GM19351 (cell line): ENCODE measurements around the gene HSFX2.
"Not testable (repeated sequence)": the region's sequence is repeated elsewhere in the genome, so short reads cannot be mapped to it uniquely, and the experiment has no call there.

ENCODE experiments used
- ATAC-seq: cut with Tn5 transposase; IDR thresholded peaks from one replicate; pipeline ENCODE4 v1.9.1; 2021; ENCODE audit warnings: mild to moderate bottlenecking, moderate library complexity; ENCODE audit not compliant: unreplicated experiment

The HSFX2 gene

GRCh38 chrX:149595943-149596342, 829 bp upstream of the HSFX2 start:
- ATAC-seq: not testable (repeated sequence)

DNA sequence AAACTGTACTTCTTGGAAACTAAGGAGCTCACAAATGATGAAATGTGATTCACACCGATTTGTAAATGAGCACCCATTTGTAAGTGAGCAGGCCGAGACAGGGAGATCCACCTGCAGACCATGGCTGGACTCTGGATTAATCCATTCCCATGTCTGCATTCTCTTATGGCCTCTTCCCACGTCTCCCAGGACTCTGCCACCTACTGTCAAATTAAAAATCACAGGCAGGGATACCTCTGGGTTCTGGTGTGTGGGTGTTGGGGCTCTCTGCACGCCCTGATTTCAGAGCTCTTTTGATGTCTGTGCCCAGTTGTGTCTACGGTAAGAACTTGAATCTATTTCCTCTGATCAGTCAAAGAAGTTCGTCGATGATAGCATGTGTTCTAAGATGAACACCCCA, 4.1 kb downstream of the HSFX2 start:
- not testable (repeated sequence) for ATAC-seq

DNA sequence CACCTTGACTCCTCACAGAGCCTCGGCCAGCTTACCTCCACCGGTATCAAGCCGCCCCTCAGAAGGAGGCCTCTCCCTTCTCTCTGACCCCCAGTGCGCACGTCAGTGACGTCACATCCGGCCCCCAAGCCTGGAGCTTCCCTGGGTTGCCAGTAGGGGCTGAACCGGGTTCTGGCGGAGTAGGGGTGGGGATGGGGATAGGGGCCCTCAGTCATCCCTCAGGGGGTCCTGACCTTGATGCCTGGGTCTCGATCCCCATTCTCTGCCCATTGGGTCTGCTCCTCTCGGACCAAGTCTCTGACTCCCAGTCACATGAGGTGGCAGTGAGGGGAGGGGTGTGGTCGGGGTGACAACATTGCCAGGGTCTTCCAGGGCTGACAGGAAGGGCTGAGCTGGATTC, 7.8 kb downstream of the HSFX2 start, which contains the start of gene MAGEA9B:
Gene MAGEA9B (minus strand): TSS at position 101 of the 400 bp plus-strand sequence. CDS start 4,280 bp downstream, outside the sequence.
- ATAC-seq: not testable (repeated sequence)

- ATAC-seq: not testable (repeated sequence)
Measured at GRCh38 chrX:149585631-149586030, 9.5 kb downstream of the HSFX2 start.

DNA sequence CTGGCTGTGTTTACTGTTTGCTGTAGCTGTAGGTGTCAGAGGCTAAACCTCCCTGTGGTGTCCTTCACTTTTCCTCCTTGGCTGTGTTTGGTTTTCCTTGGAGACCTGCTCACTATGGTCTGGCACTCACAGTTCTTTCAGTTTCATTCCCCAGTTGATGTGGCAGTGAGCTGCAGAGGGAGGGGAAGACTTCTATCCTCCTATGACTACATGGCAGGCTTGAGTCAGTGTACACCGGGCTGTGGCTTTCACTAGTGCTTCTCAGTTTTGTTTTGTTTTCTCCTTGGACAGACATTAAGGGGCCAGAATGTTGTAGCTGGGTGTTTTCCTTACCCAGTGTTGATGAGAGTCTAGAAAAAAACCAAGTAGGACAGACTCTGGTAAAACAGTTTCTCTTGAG, 21.7 kb downstream of the HSFX2 start:
- peak; percentile 99 for ATAC-seq

GRCh38 chrX:149572743-149573142, 22.4 kb downstream of the HSFX2 start:
- no peak for ATAC-seq

GRCh38 chrX:149571770-149572169, 23.3 kb downstream of the HSFX2 start:
- ATAC-seq: no peak

DNA sequence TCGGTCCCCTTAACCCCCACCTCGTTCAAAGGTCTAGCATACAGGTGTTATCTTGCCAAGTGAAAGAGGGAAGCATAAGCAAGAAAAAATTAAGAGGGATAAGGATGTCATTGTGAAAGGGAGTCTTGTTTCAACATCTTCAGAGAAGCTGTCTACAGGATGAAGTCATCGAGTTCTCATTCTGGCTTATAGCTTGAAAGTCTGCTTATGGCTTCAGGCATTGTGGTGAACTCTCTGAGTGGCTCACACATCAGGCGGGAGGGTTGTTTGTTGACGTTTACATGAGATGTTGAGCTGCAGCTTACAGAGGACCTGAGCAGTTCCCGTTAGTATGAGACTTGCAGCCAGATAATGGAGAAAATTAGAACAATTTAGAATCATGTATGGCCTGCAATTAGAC, 24.4 kb downstream of the HSFX2 start:
- ATAC-seq: no peak

DNA sequence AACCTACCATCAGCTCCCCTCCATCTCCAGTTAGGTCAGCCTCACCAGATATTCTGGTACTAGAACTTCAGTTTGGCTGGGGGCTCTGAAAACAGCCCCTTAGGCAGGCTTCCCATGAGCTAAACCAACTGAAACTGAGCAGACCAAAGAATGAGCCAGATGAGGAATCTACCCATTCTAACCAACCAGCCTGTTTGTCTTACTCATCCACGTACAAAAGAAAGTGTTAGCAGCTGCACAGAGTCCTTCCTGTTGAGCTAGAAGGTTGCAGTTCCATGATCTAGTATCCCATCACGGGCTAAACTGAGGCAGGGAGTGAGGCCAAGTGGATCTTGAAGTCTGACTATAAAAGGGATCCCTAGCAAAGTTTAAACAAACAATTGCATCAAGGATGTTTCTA, 25.3 kb downstream of the HSFX2 start:
- ATAC-seq: peak; percentile 30

DNA sequence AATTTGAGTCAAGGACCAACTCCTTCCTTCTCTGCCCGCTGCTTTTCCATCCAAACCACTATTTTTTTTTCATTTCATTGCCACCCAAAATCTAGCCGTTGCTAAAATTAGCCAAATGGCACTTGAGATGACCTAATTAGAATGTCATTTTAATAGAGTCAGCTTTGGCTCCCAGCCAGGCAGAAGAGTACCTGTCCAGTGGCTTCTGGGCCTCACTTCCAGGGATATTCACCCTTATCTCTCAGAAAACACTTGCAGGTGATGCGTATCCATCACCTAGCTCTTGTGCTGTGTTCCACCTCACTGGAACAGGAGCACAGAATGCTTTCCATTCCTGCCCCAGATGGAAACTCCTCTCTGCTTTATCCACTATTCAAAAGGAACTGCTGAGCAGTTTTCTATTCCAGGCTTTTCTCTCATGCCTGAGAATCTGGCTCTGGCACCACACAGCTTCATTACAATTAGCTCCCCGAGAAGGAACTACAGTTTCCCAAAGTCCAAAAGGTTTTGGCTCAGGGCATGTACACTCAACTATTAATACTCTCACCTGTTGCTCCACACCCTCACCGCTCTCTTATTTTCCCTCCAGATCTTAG, 26.3 kb downstream of the HSFX2 start:
- no peak for ATAC-seq

- ATAC-seq: no peak
Measured at GRCh38 chrX:149567621-149568417, 27.3 kb downstream of the HSFX2 start.

GRCh38 chrX:149563359-149563758, 31.8 kb downstream of the HSFX2 start:
- no peak for ATAC-seq

DNA sequence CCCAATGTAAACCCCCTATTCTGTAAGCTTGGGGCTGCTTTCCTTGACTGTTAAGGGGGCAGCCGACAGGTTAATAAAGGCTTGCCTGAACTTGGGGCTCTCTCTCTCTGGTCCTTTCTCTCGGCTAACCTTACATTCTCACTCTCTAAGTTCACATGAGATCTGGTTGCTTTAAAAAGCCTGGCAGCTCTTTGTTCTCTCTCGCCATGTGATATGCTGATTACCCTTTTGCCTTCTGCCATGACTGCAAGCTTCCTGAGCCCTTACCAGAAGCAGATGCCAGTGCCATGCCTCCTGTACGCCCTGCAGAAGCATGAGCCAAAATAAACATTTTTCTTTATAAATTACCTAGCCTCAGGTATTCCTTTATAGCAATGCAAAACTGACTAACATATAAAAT, 39.9 kb downstream of the HSFX2 start:
- ATAC-seq: not testable (repeated sequence)

GRCh38 chrX:149551939-149552248, 43.2 kb downstream of the HSFX2 start:
- not testable (repeated sequence) for ATAC-seq

GRCh38 chrX:149551245-149551938, 43.7 kb downstream of the HSFX2 start:
- not testable (repeated sequence) for ATAC-seq

GRCh38 chrX:149550454-149550853, 44.7 kb downstream of the HSFX2 start:
- ATAC-seq: not testable (repeated sequence)

GRCh38 chrX:149549701-149550100, 45.4 kb downstream of the HSFX2 start, which contains the start of gene HSFX3:
Gene HSFX3 (minus strand): TSS chrX:149549924. CDS start chrX:149549852, 72 bp downstream.
- not testable (repeated sequence) for ATAC-seq

DNA sequence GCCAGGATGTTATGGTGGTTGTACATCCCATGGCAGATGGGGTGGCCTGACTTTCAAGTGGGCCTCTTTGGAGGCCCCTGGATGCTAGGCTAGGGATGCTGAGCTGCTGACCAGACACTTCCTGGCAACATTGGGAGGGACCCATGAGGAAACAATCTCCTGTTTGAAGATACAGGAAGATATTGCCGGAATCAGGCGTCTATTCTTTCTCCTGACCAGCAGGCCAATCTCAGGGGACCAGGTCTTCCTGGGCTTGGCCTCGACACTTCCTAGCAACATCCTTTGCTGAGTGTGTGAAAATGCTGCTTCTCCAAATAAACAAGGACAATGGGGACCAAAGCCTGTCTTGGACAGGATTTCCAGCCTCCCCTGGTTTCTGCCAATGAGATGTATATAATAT, 47.3 kb downstream of the HSFX2 start:
- ATAC-seq: not testable (repeated sequence)

DNA sequence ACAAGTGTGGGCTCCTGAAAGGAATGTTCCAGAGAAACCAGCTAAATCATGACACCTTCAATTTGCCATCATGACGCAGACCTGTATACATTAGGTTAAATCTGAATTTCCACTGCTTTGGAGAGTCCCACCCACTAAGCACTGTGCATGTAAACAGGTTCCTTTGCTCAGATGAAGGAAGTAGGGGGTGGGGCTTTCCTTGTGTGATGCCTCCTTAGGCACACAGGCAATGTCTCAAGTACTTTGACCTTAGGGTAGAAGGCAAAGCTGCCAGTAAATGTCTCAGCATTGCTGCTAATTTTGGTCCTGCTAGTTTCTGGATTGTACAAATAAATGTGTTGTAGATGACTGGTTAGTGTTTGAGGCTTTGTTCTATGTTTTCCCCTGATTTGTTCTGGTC, 48.2 kb downstream of the HSFX2 start:
- not testable (repeated sequence) for ATAC-seq

- not testable (repeated sequence) for ATAC-seq
Measured at GRCh38 chrX:149545545-149546543, 49.3 kb downstream of the HSFX2 start.
